ENCODE data around the gene RAB11B. TPM values are rescaled to one million over a fixed set of nuclear protein-coding genes. Genes with fewer than 3 reads are reported as not detected.

RAB11B gene
- total RNA-seq, 4 donors from 2014 or later, result 17.4 to 95.8 (median 60.1) TPM

DNA sequence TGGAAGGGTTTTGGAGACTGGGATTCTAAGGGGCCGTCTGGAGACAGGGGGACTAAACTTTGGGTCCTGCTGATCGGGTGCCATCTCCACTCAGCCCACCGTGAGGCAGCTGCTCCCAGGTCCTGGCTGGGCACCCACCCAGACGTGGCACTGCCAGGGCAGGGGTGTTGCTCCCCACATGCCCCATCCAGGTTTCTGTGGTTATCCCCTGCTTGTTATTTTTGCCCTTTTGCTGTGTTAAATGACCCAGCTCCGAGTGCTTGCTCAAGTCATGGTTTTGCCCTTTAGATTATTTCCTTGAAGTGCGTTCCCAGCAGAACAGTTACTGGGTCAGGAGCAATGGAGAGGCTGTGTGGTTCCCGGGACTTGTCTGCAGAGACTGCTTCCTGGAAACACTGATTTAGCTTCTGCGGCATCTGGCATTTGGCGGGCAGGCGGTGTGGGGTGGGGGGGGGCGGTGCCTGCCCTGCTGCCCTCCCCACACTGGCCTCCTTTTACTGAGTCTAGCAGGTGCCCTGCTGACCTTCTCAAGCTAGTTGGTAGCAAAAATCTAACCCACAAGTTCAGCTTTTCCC is 1.9 kb downstream of the RAB11B start:
- no peak for DNase-seq
- Histone ChIP-seq H3K9me3 (no peaks in the 10 kb centered on the region), H3K4me1 (peaks cover 0 to 20% of the 10 kb centered on the region in 2 donors), H3K27ac (peak overlapping the region; percentile 100), H3K4me3 (no peak overlapping the region), H3K36me3 (no peaks in the 10 kb centered on the region), H3K27me3 (no peaks in the 10 kb centered on the region)
- TF ChIP-seq, protein P1, sequence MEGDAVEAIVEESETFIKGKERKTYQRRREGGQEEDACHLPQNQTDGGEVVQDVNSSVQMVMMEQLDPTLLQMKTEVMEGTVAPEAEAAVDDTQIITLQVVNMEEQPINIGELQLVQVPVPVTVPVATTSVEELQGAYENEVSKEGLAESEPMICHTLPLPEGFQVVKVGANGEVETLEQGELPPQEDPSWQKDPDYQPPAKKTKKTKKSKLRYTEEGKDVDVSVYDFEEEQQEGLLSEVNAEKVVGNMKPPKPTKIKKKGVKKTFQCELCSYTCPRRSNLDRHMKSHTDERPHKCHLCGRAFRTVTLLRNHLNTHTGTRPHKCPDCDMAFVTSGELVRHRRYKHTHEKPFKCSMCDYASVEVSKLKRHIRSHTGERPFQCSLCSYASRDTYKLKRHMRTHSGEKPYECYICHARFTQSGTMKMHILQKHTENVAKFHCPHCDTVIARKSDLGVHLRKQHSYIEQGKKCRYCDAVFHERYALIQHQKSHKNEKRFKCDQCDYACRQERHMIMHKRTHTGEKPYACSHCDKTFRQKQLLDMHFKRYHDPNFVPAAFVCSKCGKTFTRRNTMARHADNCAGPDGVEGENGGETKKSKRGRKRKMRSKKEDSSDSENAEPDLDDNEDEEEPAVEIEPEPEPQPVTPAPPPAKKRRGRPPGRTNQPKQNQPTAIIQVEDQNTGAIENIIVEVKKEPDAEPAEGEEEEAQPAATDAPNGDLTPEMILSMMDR (IDR thresholded peaks at IDR 0.05), result no peak
- no peak for TF ChIP-seq POLR2A (IDR thresholded peaks at IDR 0.05)
- intact Hi-C loops (cut with DNase I; ENCODE audit: low total_unique reads), result no loop called here

DNA sequence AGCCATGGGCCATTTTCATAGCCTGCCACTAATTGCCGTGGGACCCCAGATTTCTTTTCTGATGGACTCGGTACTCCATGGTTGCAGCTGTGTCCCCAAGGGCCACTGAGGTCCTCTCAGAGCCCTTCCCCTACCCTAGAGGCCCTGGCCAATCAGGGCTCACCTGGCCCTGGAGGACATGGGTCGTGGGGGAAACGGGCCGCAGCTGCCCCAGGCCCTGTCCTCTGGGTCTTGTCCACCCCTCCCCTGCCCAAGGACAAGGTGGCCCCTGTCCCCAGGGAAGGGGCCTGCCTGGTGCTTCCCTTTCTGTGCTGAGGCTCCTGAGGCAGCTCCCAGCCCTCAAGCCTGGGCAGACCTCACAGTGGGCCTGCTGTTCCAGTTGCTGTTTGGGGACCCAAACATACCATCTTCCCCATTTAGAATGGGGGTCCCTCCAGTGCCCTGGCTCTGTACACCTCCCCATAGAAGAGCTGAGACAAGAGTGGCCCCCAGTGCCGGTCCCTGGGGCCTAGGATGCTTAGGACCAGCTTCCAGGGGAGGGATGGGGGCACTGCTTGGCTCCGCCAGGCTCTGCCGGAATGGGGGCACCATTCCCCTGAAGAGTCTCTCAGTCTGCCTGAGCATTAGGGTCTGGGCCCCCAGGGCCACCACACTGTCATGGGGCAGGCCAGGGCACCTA is 3.2 kb downstream of the RAB11B start:
- Histone ChIP-seq H3K9me3 (no peaks in the 10 kb centered on the region), H3K36me3 (no peaks in the 10 kb centered on the region), H3K27ac (peak overlapping the region in 1 of 2 donors; percentile 17), H3K27me3 (no peaks in the 10 kb centered on the region), H3K4me1 (peaks cover 0 to 30% of the 10 kb centered on the region in 2 donors), H3K4me3 (no peak overlapping the region)
- intact Hi-C loops (cut with DNase I; ENCODE audit: low total_unique reads), result no loop called here
- DNase-seq, result no peak
- TF ChIP-seq, protein P1 (IDR thresholded peaks at IDR 0.05), result no peak
- TF ChIP-seq POLR2A (IDR thresholded peaks at IDR 0.05), result no peak

DNA sequence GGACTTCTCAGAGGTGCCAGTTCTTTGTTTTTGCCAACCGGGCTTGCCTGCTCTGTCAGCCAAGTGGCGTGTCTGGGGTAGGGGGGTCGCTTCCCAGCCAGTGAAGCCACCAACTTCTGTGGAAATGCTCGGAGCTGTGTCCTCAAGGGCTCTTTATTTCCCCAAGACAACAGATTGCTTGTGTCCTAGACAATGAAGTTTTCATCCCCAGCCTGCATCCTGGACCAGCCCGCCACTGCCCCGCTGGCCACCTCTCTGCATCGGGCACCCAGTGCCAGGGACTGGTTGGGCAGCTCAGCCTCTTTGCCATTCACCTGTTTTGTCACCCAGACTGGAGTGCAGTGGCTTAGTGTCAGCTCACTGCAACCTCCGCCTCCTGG is 3.7 kb downstream of the RAB11B start:
- intact Hi-C loops (cut with DNase I; ENCODE audit: low total_unique reads), result no loop called here
- no peaks in the 10 kb centered on the region for H3K36me3 ChIP-seq
- H3K9me3 ChIP-seq, result no peaks in the 10 kb centered on the region
- H3K27ac ChIP-seq, result peak overlapping the region; percentile 33 to 34
- H3K4me3 ChIP-seq, result no peak overlapping the region
- DNase-seq, result no peak
- H3K4me1 ChIP-seq, result peaks cover 0 to 30% of the 10 kb centered on the region in 2 donors
- H3K27me3 ChIP-seq, result no peaks in the 10 kb centered on the region
- TF ChIP-seq, protein P1 (IDR thresholded peaks at IDR 0.05), result no peak
- no peak for TF ChIP-seq POLR2A (IDR thresholded peaks at IDR 0.05)

DNA sequence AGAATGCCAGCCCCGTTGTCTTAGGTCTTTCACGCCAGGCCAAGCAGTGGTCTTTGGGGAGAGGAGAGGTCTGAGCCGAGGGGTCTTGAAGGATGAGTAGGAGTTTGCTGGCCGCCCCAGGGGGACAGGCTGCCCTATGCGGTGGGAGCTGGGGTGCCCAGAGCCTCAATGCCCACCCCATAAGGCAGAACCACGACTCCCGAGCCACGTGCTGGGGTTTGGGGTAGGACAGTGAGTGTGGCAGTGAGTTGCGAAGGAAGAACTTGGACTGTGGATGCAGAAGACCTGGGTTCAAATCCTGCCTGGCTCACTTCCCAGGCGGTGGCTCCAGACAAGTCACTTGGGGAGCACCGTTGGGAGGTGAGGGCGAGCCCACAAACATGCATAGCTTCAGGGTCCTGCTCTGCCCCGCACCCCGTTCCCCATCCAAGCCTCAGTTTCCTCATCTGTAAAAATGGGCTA is 5.5 kb downstream of the RAB11B start:
- no peak for DNase-seq
- no peaks in the 10 kb centered on the region for H3K9me3 ChIP-seq
- H3K27me3 ChIP-seq, result no peaks in the 10 kb centered on the region
- no peaks in the 10 kb centered on the region for H3K36me3 ChIP-seq
- no peak overlapping the region for H3K27ac ChIP-seq
- intact Hi-C loops (cut with DNase I; ENCODE audit: low total_unique reads), result no loop called here
- TF ChIP-seq, protein P1 (IDR thresholded peaks at IDR 0.05), result no peak
- TF ChIP-seq POLR2A (IDR thresholded peaks at IDR 0.05), result no peak
- H3K4me1 ChIP-seq, result peaks cover 0 to 27% of the 10 kb centered on the region in 2 donors
- H3K4me3 ChIP-seq, result no peak overlapping the region

DNA sequence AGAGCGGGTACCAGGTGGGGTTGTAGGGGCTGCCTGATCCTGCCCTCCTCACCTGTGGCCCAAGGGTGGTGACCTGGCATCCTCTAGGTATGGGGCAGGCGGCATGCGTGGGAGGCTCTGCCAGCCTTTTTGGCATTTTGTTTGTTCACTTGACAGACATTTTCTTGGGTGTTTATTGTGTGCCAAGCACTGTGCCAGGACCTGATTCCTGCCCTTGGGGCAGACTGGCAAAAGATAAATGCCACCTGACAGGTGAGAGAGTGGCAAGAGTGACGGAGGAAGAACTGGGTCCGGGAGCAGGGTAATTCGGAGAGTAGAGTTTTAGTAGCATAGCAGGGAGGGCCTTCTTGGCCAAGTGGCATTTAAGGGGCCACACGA is 6.0 kb downstream of the RAB11B start:
- TF ChIP-seq, protein P1 (IDR thresholded peaks at IDR 0.05), result no peak
- TF ChIP-seq POLR2A (IDR thresholded peaks at IDR 0.05), result no peak
- H3K4me1 ChIP-seq, result peaks cover 0 to 27% of the 10 kb centered on the region in 2 donors
- DNase-seq, result no peak
- no peak overlapping the region for H3K27ac ChIP-seq
- H3K4me3 ChIP-seq, result no peak overlapping the region
- no peaks in the 10 kb centered on the region for H3K27me3 ChIP-seq
- intact Hi-C loops (cut with DNase I; ENCODE audit: low total_unique reads), result no loop called here
- H3K9me3 ChIP-seq, result no peaks in the 10 kb centered on the region
- no peaks in the 10 kb centered on the region for H3K36me3 ChIP-seq
